Activated CD8-positive, alpha-beta T cell treated with anti-CD3 and anti-CD28 coated beads for 36 hours (primary cell): Measurements from ENCODE around the gene EDAR. TPM values are rescaled to one million over a fixed set of nuclear protein-coding genes. Genes with fewer than 3 reads are reported as not detected.

ENCODE experiments used
- ATAC-seq: fragments of 200-7000 bp; cut with Tn5 transposase; one replicate; pipeline ENCODE4 v1.10.0; 2021; ENCODE audit warnings: mild to moderate bottlenecking, moderate library complexity
- CTCF ChIA-PET: fragments of 350-600 bp; sonication (Branson Sonifier 250); formaldehyde crosslinking; loops from one replicate; lab custom pipeline; 2021; ENCODE audit warnings: antibody characterized with exemption; lab: Charles Lee
- POLR2A ChIA-PET: fragments of 350-600 bp; sonication (Branson Sonifier 250); formaldehyde crosslinking; loops from one replicate; lab custom pipeline; 2021; ENCODE audit warnings: antibody characterized with exemption; lab: Charles Lee
- DNase-seq: peaks from one replicate; pipeline ENCODE4 v3.0.0-alpha.2; 2020
- H3K27ac Mint-ChIP-seq: one replicate; pipeline ENCODE4 v1.8.0; 2021; ENCODE audit warnings: mild to moderate bottlenecking, mixed read lengths
- H3K27me3 Mint-ChIP-seq: one replicate; pipeline ENCODE4 v1.8.0; 2021; ENCODE audit warnings: mixed read lengths
- H3K36me3 Mint-ChIP-seq: one replicate; pipeline ENCODE4 v1.8.0; 2021; ENCODE audit warnings: low read depth, mixed read lengths
- H3K4me1 Mint-ChIP-seq: one replicate; pipeline ENCODE4 v1.8.0; 2021; ENCODE audit warnings: low read depth, mixed read lengths
- H3K4me3 Mint-ChIP-seq: one replicate; pipeline ENCODE4 v1.8.0; 2021; ENCODE audit warnings: mild to moderate bottlenecking, moderate library complexity, mixed read lengths
- H3K9me3 Mint-ChIP-seq: one replicate; pipeline ENCODE4 v1.8.0; 2021; ENCODE audit warnings: mixed read lengths
- CTCF ChIP-seq: fragments of 200-600 bp; IDR thresholded peaks from one replicate; pipeline ENCODE4 v1.8.0; 2022; ENCODE audit warnings: antibody characterized with exemption, mild to moderate bottlenecking
- intact Hi-C: fragments of 100-400 bp; cut with micrococcal nuclease; formaldehyde crosslinking; loops from one replicate; pipeline ENCODE4 v1.10.0; 2022
- total RNA-seq, 2 experiments: library from RNA; stranded (reverse); gene quantifications; one replicate each; pipeline ENCODE4 v1.2.3, GENCODE V29; 2021

EDAR gene
- total RNA-seq, 2 experiments from 2014 or later = 0.09 to 0.11 TPM

GRCh38 chr2:109006971-109007370 is 18.0 kb upstream of the EDAR start:
- Mint-ChIP-seq H3K4me1 (peaks cover 6% of the 10 kb centered on the region), H3K27me3 (no peaks in the 10 kb centered on the region), H3K36me3 (no peaks in the 10 kb centered on the region), H3K9me3 (no peaks in the 10 kb centered on the region), H3K27ac (no peak overlapping the region), H3K4me3 (no peak overlapping the region)
- DNase-seq = no peak
- ATAC-seq = no peak
- no peak for TF ChIP-seq CTCF
- CTCF ChIA-PET = interaction anchor here (1.2 to 2.0 kb wide), 3 partner anchors 13 to 79 kb away, joined by 3 to 6 read pairs (median 3); no protein-coding TSS in a partner anchor
- POLR2A ChIA-PET = interaction anchor here (1.2 kb wide), 1 partner anchor 25 kb away, joined by 3 read pairs; no protein-coding TSS in a partner anchor
- intact Hi-C loops = no loop called here

- no peak for ATAC-seq
- CTCF ChIA-PET = no interaction called here
- H3K27ac Mint-ChIP-seq = no peak overlapping the region
- POLR2A ChIA-PET = no interaction called here
- H3K27me3 Mint-ChIP-seq = no peaks in the 10 kb centered on the region
- intact Hi-C loops = no loop called here
- H3K36me3 Mint-ChIP-seq = no peaks in the 10 kb centered on the region
- TF ChIP-seq CTCF = no peak
- no peak overlapping the region for H3K4me3 Mint-ChIP-seq
- H3K9me3 Mint-ChIP-seq = no peaks in the 10 kb centered on the region
- peaks cover 12% of the 10 kb centered on the region for H3K4me1 Mint-ChIP-seq
- no peak for DNase-seq
Observed at GRCh38 chr2:109005686-109006204, 16.7 kb upstream of the EDAR start.

GRCh38 chr2:109001201-109001600 is 12.2 kb upstream of the EDAR start:
- DNase-seq (no peak), ATAC-seq (no peak)
- TF ChIP-seq CTCF = no peak
- Mint-ChIP-seq H3K4me3 (no peak overlapping the region), H3K27ac (no peak overlapping the region), H3K27me3 (no peaks in the 10 kb centered on the region), H3K4me1 (peaks cover 8% of the 10 kb centered on the region), H3K9me3 (no peaks in the 10 kb centered on the region), H3K36me3 (no peaks in the 10 kb centered on the region)
- POLR2A ChIA-PET = interaction anchor here (1.2 kb wide), 1 partner anchor 14 kb away, joined by 3 read pairs; no protein-coding TSS in a partner anchor
- intact Hi-C loops = no loop called here
- CTCF ChIA-PET = interaction anchor here (1.2 to 2.4 kb wide), 5 partner anchors 9 to 73 kb away, joined by 4 to 8 read pairs (median 6); partner anchors contain the start of gene EDAR

GRCh38 chr2:109000738-109001137 is 11.7 kb upstream of the EDAR start:
- no peak for DNase-seq
- no peak for TF ChIP-seq CTCF
- peaks cover 8% of the 10 kb centered on the region for H3K4me1 Mint-ChIP-seq
- intact Hi-C loops = no loop called here
- H3K36me3 Mint-ChIP-seq = no peaks in the 10 kb centered on the region
- no peak for ATAC-seq
- H3K9me3 Mint-ChIP-seq = no peaks in the 10 kb centered on the region
- no peaks in the 10 kb centered on the region for H3K27me3 Mint-ChIP-seq
- H3K4me3 Mint-ChIP-seq = no peak overlapping the region
- CTCF ChIA-PET = interaction anchor here (1.2 to 2.4 kb wide), 4 partner anchors 10 to 72 kb away, joined by 6 to 8 read pairs (median 6); partner anchors contain the start of gene EDAR
- H3K27ac Mint-ChIP-seq = no peak overlapping the region
- POLR2A ChIA-PET = interaction anchor here (1.2 kb wide), 1 partner anchor 14 kb away, joined by 3 read pairs; no protein-coding TSS in a partner anchor

GRCh38 chr2:108998911-108999310 is 9.9 kb upstream of the EDAR start:
- ATAC-seq (no peak), DNase-seq (no peak)
- Mint-ChIP-seq H3K27ac (no peak overlapping the region), H3K4me1 (peaks cover 8% of the 10 kb centered on the region), H3K9me3 (no peaks in the 10 kb centered on the region), H3K36me3 (no peaks in the 10 kb centered on the region), H3K27me3 (no peaks in the 10 kb centered on the region), H3K4me3 (no peak overlapping the region)
- CTCF ChIA-PET = interaction anchor here (0.8 to 2.4 kb wide), 4 partner anchors 9 to 511 kb away, joined by 3 to 11 read pairs (median 4); partner anchors contain the start of gene EDAR
- no peak for TF ChIP-seq CTCF
- POLR2A ChIA-PET = no interaction called here
- intact Hi-C loops = no loop called here
